CD4-positive, alpha-beta T cell treated with Interleukin-6 for 4 hours (primary cell): ENCODE measurements around the gene DUSP8.

Experiments used
- DNase-seq: peaks from one replicate; pipeline ENCODE4 v3.0.0-alpha.2; 2020; ENCODE audit warnings: mixed read lengths

The DUSP8 gene

DNA sequence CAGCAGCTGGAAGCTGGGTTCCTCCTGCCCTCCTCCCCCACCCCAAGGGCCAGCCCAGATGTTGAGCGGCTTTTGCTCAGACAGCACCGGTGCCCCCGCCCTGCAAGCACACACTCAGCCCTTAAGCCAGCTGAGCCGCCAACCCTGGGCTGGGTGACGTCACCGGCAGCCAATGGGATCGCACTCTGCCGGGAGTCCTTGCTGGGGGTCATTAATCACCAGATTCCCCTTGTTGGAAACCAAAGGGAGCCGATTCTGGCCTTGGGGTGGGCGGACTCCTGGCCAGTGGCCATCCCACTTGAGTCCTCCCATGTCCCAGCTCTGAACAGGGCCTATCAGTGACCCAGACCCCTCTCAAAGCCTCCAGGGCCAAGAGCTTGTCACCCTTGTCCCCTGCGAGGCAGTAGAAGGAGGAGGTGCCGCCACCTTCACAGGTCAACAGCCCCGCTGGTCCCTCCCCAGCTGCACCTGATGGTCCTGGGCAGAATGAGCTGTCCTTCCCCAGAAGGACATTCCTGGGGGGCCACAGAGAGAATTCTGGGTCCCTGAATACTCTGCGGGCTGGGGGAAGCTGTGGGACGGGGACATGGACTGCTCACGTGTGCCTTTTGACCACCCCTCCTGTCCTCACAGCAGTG lies 7.4 kb downstream of the DUSP8 start:
- peak; percentile 15 for DNase-seq

DNA sequence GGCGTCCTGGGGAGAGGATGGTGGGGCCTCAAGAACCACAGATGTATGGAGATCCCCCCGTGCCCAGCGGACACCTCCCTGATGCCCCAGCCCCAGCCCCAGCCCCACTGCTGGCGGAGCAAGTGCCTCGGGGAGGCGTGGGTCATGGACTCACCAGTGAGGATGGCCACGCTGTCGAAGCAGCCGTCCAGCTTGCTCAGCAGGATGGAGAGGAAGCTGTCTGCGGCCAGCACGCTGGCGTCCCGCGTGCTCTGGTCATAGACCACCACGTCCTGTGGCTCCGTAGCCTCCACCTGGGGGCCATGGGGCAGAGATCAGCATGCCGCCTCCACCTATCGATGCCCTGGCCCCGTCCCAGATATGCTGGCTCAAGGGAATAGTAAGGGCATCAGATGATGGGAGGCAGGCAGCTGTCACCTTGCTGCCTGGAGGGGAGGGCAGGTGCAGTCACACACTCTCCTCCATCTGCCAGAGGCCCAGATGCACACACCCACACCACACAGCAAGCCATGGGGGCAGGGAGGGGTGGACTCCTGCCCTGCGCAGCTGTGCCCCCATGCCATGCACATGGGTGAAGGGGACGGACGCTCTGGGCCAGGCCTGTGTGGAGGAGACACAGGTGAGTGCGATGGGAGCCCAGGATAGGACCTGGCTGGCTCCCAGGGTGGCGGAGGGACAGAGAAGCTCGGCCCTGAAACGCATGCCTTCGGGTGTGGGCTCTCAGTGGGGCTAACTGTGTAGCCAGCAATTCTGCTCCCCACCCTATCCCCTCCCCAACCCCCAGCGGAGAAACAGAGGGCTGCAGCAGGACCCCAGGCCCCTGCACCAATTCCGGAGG lies 8.2 kb downstream of the DUSP8 start:
- DNase-seq: no peak

DNA sequence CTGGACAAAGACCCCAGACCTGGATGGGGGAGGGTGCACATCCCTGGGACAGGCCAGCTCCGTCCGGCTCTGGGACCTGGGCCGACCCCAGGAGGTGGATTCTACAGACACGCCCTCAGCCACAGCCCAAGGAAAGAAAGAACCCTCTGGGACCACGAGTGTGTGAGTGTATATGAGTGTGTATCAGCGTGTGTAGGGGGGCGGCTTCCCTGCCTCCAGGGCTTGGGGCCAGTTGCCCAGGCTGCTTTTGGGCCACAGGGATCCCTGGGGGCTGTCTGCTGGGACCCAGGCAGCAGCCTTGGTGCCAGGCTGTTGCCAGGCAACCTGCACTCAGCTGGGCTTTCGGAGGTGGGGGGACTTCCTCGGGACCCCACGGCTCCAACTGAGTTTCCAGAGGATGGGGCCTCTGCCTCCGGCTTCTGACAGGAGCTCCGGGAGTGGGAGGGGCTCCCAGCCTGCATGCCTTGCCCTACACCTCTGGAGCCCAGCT lies 8.9 kb downstream of the DUSP8 start:
- DNase-seq: no peak

DNA sequence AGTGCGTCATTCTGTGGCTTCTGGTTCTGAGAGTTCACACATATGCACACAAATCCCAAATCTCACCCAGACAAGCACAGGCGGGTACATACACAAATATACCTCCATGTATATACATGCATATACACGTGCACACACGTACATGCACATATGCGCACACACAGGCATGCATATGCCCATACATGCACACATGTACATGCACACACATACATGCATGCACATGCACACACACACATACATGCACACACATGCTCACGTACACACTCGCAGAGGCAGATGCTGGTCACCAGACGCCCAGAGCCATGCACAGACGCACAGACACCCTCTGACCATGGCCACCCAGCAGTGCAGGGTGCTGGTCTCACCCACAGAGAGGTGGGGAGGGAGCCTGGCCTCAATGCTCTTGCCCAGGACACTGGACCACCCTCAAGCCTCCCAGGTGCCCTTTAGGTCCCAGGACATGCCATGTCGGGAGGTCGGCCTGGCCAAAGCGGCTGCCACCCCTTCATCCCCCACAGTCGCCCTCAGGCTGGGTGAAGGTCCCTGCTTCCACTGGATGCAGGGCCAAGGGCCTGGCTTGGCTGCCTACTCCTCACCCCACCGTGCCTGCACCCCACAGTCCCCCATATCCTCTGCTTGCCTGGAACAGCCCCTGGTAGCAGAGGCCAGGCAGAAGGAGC lies 9.5 kb downstream of the DUSP8 start:
- no peak for DNase-seq

DNA sequence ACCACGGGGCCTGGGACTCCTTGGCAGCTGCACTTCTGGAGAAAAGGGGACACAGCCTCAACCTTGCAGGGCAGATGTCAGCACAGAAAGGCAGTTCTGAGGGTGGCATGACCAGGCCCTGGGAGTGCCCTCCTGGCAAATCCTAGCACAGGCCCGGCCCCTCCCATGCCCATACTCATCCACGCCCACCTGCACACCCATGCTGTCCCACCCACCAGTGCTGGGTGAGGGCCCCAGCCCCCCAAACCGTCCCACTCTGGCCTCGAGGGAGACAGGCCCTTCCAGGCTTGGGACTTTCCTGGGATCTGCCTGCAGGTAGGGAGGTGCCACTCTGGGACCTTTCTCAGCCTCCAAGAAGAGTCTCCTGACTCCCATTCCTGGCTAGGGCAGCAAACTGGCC lies 10.1 kb downstream of the DUSP8 start:
- no peak for DNase-seq

DNA sequence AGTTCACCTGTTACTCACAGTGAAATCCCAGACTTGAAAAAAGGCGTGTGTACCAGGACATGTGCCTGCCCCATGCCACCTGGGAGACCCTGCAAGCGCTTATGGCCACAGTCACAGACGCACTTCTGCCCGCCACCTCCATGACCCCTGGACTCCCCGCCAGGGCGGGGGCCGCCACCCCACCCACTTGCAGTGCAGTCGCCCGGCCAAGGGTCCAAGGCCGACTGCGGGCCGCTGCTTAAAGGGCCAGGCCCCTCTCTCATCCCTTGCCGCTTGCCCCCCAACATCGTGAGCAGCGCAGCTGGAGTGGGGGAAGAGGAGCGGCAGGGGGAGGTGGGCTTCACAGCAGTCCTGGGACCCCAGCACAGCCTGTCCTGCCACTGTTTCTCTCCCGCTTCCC lies 10.8 kb downstream of the DUSP8 start:
- no peak for DNase-seq

DNA sequence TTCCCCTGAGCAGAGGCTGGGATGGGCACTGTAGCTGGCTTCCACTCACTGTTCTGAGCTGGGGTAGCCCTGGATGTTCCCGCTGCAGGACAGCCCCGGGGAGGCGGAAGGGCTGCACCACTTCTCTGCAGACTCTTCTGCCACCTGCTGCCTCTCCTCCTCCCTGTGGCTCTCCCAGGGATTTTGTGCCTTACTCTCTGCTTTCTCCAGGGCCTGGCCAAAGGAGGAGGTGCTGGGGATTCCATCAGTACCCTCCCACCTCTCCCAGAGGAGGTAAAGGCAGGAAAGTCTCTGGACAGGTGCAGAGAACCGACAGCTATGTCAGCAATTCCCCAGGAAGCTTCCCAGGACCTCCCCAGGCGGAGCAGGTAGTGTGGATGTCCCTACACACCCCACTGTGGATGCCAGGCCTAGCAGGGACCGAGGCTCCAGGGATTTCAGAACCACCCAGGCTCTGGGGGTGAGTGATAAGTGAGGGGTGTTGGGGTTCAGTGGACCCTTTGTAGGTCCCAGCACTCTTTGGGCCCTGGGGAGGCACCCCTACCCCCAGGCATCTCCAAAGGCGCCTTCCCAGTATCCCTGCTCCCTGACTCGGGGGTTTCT lies 11.3 kb downstream of the DUSP8 start:
- no peak for DNase-seq

DNA sequence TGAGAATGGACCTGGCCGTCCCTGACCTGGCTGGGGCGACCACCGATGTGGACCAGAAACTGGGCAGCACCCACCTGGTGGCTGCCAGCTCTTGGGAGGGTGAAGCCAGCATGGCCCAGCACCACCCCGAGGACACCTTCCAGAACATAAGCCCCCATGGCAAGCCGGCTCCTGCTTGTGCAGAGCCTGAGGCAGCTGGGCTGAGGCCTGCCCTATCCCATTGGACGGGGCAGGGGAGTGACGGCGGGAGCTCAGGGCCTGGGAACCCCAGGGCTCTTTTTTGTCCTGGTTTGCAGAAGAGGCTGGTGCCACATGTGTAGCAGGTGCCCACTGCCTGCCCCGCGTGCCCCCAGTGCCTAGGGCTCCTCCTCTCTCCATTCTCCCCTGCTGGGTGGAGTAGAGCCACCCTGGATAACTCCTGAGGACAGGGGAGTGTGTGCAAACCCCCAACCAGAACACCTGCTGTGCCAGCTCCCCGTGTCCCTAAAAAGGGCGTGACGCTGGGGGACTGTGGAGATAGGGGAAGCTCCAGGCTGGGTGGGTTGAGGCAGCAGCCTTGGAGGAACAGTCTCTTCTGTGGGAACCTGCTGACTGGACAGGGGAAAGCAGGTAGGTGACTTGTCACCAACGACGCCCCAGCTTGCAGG lies 11.9 kb downstream of the DUSP8 start:
- DNase-seq: no peak

DNA sequence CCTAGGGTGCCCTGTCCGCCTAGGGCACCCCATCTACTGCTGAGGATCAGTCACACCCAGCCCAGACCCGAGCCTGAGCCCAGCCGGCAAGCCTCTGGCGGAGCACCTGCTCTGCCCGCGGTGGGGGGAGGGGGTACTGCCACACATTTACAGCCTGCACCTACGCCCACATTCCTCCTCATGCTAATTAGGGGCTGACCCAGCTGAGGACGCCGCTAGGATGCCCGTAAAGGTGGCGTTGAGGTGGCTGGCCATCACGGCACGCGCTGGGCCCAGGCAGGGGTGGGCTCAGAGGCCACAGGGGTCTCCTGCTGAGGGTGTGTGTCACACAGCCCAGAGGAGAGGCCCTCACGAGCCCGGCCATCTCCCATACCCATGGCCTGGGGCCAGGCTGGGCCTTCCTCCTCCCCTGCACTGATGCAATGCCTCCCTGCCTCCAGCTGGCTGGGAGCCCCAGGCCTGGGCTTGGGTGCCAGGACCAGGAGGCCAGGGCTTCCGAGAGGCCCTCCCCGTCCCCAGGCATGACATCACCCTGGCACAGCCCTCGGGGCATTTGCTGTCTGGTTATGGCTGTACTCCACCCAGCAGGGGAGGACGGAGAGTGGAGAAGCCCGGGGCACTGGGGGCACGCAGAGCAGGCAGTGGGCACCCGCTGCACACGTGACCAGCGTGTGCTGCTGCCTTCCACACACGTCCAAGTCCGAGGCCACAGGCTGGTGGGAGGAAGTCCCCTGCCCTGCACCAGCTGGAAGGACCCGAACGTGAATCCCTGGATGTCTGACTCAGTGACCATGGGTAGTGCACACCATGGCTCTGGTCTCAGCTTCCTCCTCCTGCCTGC lies 12.7 kb downstream of the DUSP8 start:
- no peak for DNase-seq

DNA sequence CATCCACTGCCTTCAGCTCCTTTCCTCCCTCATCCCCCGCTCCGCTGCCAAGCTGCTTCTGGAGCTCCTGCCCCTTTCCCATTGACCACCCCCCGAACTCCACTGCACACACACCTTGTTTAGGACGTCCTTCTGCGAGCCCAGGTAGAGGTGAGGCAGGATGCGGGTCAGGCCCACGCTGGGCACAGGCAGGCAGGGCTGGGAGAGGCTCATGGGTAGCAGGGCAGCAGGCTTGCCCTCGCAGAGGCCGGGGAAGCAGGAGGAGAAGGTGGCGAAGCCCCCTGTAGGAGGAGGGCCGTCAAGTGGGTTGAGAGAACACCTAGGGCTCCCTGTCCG lies 13.3 kb downstream of the DUSP8 start:
- no peak for DNase-seq

DNA sequence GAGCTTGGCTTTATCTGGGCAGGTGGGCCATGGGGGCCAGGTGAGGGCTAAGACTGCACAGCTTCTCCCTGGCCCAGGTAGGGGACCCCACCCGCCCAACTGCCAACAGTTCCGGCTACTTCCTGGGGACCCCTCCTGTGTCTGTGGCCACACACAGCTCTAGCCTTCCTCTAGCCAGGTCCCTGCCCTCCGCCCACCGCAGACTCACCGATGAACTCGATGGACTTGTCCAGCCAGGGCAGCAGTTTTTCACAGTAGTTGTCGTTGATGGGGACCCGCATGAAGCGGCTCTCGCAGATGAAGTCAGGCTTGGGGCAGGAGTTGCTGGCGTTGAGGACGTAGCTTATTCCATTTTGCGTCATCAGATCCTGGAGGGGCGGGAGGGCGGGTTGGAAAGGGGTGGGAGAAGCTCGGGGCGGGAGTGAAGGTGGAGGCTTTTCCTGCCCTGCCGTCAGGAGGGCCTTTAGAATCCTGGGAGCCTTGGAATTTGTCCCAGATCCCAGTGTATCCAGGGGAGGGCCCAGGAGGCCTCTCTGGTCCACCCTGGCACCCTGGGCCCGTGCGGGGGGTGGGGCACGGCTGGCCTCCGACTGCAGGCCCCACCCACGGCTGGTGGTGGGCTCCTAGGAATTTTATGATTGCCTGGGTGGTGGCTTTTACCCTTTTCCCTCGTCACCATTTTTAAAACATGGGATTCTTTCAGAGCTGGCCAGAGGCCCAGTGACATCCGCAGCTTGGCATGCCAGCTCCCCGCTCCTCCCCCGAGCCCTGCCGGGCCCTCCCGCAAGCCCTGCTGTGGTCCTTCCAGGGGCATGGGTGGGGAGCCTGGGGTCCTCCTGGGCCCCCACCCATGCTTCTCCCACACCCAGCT lies 13.9 kb downstream of the DUSP8 start:
- DNase-seq: no peak

DNA sequence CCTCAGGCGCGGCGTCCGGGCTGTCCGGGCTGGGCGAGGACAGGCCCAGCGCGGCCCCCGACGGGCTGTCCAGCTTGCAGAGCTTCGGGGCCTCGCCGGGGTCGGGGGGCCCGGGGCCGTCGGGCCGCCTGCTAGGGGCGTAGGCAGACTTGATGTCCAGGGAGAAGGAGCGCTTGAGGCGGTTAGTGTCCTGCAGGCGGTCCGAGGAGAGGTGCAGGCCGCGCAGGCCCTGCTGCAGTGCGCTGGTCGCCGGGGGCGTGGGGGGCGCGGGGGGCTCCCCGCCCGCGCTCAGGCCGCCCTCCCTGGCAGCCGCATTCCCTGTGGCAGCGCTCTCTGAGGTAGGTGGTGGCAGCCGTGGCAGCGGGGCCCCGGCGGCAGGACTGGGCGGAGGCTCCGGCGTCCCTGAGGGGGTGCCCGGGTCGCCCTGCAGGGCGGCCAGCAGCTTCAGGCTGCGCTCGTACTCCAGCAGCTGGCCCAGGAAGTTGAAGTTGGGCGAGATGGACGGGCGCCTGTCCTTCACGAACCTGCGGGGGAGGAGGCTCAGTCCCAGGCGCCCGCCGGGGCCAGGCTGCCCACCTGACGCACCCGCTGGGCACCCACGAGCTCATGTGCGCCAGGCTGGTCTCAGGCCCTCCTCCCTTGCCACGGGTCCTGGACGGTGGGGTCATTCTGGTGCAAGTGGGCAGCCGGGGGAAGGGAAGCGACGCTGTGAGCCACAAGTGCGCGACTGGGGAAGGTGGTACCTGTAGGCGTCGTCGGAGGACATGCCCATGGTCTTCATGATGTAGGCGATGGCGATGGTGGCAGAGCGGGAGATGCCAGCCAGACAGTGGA lies 14.8 kb downstream of the DUSP8 start:
- no peak for DNase-seq

DNA sequence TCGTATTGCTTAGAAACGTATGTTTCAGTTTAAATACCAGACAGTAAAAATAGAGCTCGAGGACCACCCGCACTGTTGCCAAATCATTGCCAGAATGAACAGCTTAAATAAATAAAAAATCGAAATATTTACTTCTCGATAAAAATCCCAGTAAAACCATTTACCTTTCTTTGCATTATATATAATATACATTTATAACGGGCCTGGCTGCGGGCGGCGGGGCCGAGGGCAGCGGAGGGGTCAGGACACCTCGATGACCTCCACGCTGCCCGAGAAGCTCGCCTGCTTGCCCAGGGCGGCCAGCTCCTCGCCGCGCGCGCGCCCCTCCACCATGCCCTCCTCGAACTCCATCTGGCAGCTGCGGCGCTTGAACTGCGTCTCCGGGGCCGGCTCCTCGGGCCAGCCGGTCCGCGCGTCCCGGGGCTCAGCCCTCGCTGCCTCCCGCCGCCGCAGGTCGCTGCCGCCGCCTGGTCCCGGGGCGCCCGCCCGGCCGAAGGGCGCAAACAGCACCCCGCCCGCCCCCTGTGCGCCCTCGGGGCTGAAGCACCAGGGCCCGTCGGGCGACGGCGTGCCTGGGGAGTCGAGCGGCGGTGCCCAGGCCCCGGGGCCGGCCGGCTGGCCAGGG lies 15.7 kb downstream of the DUSP8 start:
- no peak for DNase-seq

DNA sequence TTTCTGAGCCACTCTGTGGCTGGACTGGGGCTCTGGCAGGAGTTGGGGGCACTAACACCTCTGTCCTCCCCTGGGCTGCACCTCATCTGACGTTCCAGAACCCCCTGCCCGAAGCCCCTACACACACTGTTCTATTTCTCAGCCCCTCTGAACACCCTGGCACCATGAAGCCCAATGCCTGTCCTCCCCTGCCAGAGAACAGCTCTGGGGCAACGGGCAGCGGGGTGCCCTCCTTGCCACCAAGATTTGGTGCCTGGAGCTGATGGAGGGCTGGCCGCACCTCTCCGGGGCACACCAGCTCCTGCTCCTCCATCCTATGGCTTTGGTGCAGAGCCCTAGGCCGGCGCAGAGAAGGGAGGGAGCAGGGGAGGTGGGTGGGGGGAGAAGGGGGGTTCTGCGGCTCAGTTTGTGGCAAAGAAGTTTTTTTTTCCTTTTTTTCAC lies 16.3 kb downstream of the DUSP8 start:
- no peak for DNase-seq

DNA sequence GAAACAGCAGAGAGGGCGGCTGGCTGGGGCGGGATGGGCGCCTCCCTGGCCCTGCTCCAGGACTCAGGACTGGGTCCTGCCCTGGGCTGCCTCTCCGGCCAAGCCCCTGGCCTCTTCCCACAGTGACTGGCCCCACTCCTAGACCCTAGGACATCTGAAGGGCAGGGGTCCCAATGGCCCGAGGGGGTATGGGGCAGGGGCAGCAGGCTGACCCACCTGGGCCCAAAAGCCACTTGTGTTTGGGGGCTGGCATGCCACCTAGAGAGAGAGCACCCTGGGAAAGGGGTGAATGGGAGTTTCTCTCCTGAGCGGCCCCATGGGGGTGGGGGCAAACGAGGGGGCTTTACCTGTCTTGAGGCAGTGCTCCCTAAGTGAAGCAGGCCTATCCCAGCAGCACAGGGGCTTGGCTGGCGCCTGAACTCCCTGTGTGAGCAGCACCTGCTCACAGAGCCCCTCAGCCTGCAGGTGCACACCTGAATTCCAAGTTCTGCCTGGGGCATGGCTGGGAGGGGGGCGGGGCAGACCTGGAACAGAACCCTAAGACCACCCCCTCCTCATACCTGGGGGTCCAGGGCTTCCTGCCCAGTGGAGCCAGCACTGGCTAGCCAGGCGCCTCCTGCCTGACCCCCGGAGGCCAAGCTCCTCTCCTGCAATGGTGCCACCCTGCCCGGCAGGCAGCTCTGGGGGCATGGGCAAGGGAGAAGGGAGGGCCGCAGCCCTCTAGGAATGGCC lies 16.9 kb downstream of the DUSP8 start:
- DNase-seq: no peak

DNA sequence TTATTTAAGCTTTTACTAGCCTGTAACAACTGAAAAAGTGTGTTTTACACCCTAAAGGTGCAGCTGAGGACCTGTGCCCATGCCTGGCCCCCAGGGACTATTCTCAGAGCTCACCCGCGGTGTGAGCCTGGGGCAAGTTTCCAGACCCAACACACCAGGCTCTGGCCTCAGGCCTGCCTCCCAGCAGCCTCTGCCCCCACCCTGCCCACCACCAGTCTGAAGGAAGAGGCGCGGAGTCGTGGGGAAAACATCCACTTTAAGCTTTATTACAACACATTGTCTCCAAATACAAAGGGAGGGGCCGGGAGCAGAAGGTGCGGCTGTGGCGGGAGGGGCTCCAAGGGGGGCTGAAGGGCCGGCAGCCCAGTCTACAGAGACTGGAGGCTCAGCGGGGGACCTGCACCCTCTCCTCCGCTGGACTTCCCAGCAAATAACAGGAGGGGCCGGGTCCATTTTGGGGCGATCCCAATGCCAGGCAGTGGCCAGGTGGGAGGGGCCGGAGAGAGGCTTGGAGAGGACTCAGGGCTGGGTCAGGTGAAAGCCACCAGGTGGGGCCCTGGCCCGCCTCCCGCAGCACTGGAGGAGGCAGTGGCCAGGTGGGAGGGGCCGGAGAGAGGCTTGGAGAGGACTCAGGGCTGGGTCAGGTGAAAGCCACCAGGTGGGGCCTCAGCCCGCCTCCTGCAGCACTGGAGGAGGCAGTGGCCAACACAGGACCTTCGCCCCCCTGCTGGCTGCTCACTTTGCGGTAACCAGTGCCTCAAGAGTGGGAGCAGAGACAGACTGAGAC lies 18.1 kb downstream of the DUSP8 start:
- DNase-seq: no peak

DNA sequence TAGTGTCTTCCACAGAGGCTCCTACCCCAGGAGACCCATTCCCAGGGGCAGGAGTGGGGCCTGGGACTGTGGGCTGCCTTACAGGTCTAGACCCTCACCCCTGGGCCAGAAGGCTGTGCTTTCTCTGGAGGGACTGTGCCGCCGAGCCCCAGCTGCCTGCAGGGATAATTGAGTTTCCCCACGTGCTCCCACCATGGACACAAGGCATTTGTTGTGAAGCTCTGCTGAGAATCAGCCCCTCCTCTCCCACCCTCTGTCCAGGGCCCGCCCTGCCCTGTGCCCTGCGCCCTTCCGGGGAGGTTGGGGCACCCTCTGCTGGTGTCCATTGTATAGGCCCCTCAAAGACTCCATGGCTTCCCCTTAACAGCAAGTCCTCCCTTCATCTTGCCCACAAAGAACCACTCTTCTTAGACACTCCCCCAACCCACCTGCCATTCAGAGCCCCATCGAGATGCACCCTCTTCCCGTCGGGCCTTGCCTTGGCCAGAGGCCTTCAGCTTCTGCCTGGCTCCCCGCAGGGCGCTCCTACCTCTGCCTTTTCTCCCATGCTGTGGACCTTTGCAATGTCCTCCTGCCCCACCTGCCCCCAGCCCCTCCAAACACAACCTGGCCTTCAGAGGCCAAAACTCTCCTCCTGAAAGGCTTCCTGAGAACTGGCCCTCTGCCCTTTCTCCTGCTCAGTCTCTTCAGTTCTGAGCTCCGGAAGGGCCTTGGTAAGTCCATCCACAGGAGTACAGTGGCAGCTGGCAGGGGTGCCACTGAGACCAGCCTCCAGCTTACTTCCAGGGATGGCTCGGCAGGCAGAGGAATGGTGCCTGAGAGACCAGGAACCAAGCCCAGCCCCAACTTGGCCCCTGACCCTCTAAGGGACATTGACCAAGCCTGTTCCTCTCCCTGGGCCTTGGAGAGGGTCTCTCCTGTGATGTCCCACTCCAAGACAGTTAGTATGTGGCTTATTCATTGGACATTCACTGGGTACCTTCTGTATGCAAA lies 22.4 kb downstream of the DUSP8 start:
- DNase-seq: no peak
